OCI-LY7 (cell line): ENCODE measurements around the gene JAM3. TPM values are rescaled to one million over a fixed set of nuclear protein-coding genes. Genes with fewer than 3 reads are reported as not detected.

ENCODE experiments used
- BruUV-seq: library from RNA; stranded (reverse); fragments of 400-500 nt; replicated peaks from 2 replicates; lab custom pipeline; 2021; lab: Mats Ljungman, UMichigan
- CTCF ChIA-PET: fragments of 300-600 bp; sonication (Branson Sonifier 250); formaldehyde crosslinking; loops from one replicate; lab custom pipeline; 2022; ENCODE audit warnings: antibody characterized with exemption; ENCODE audit not compliant: unreplicated experiment; lab: Charles Lee
- POLR2A ChIA-PET: fragments of 300-600 bp; sonication (Branson Sonifier 250); formaldehyde crosslinking; loops from one replicate; lab custom pipeline; 2022; ENCODE audit warnings: antibody characterized with exemption; lab: Charles Lee
- DNase-seq: peaks from one replicate; pipeline ENCODE4 v3.0.0-alpha.2; 2015; ENCODE audit warnings: low spot score
- H2AFZ ChIP-seq: fragments of 200-600 bp; sonication (generic), shearing (Covaris generic); 2 replicates; pipeline ENCODE4 v1.6.1; 2014; ENCODE audit warnings: mild to moderate bottlenecking, antibody characterized with exemption, low read length, moderate library complexity
- H3K27ac ChIP-seq: fragments of 200-600 bp; sonication (generic); 2 replicates; pipeline ENCODE4 v1.5.1; 2014; ENCODE audit warnings: mixed run types, low read depth, mild to moderate bottlenecking, moderate library complexity, low read length, inconsistent platforms; ENCODE audit not compliant: poor library complexity, severe bottlenecking
- H3K36me3 ChIP-seq: fragments of 200-600 bp; sonication (generic); 2 replicates; pipeline ENCODE4 v1.6.1; 2014; ENCODE audit warnings: mild to moderate bottlenecking, antibody characterized with exemption, low read length, moderate library complexity, mixed read lengths; ENCODE audit not compliant: insufficient read depth
- H3K4me1 ChIP-seq: fragments of 200-600 bp; sonication (generic); 2 replicates; pipeline ENCODE4 v1.5.1; 2014; ENCODE audit warnings: mild to moderate bottlenecking, low read length; ENCODE audit not compliant: insufficient read depth, poor library complexity, severe bottlenecking
- H3K4me2 ChIP-seq: fragments of 200-600 bp; sonication (generic); 2 replicates; pipeline ENCODE4 v1.6.1; 2014; ENCODE audit warnings: mild to moderate bottlenecking, low read length
- H3K4me3 ChIP-seq: fragments of 200-600 bp; sonication (generic); 2 replicates; pipeline ENCODE4 v1.5.1; 2014; ENCODE audit warnings: mild to moderate bottlenecking, low read depth, low read length; ENCODE audit not compliant: poor library complexity, severe bottlenecking
- H3K79me2 ChIP-seq: fragments of 200-600 bp; sonication (generic); 2 replicates; pipeline ENCODE4 v1.6.1; 2016; ENCODE audit warnings: low read depth, mild to moderate bottlenecking, low read length, moderate library complexity, mixed read lengths; ENCODE audit not compliant: insufficient read depth
- H3K9me2 ChIP-seq: fragments of 200-600 bp; sonication (generic); 2 replicates; pipeline ENCODE4 v1.6.1; 2016; ENCODE audit warnings: mild to moderate bottlenecking, low read length, mixed read lengths; ENCODE audit not compliant: insufficient read depth
- H3K9me3 ChIP-seq: fragments of 200-600 bp; sonication (generic); 2 replicates; pipeline ENCODE4 v1.6.1; 2014; ENCODE audit warnings: mild to moderate bottlenecking, mixed run types, low read length, mixed read lengths
- H4K20me1 ChIP-seq: fragments of 200-600 bp; sonication (generic); 2 replicates; pipeline ENCODE4 v1.6.1; 2014; ENCODE audit warnings: mild to moderate bottlenecking, antibody characterized with exemption, low read length, moderate library complexity, mixed read lengths; ENCODE audit not compliant: insufficient read depth
- CTCF ChIP-seq: fragments of 200-600 bp; sonication (generic); conservative IDR thresholded peaks from 2 replicates; pipeline ENCODE4 v1.5.1; 2014; ENCODE audit warnings: mild to moderate bottlenecking, antibody characterized with exemption, low read length, moderate library complexity, mixed read lengths
- EZH2phosphoT487 ChIP-seq: fragments of 200-600 bp; sonication (generic); IDR thresholded peaks from 2 replicates; pipeline ENCODE4 v1.6.1; 2018; ENCODE audit warnings: low read depth, borderline replicate concordance, mild to moderate bottlenecking, mixed run types, antibody characterized with exemption, low read length, moderate library complexity, mixed read lengths
- intact Hi-C: fragments of 100-400 bp; cut with micrococcal nuclease; formaldehyde crosslinking; loops from one replicate; pipeline ENCODE4 v1.10.0; 2022; ENCODE audit not compliant: unreplicated experiment
- total RNA-seq, 2 experiments: library from RNA; depleted of rRNA in 1 of 2; stranded (reverse); fragments of >200 nt in 1 of 2; shearing (Covaris generic) in 1 of 2; gene quantifications; 2 replicates each; pipeline ENCODE4 v1.2.3, GENCODE V29; 2014 to 2022

The JAM3 gene
- total RNA-seq, 2 experiments from 2014 or later = not detected

- Histone ChIP-seq H3K79me2 (no peaks in the 10 kb centered on the region), H4K20me1 (no peaks in the 10 kb centered on the region), H3K4me3 (no peak overlapping the region), H3K27ac (no peak overlapping the region), H3K36me3 (no peaks in the 10 kb centered on the region), H3K9me3 (no peaks in the 10 kb centered on the region), H2AFZ (no peak overlapping the region), H3K4me1 (no peaks in the 10 kb centered on the region), H3K4me2 (no peak overlapping the region), H3K9me2 (no peaks in the 10 kb centered on the region)
- TF ChIP-seq EZH2phosphoT487 (no peak), CTCF (no peak)
- CTCF ChIA-PET = interaction anchor here (0.7 kb wide), 1 partner anchor 122 kb away, joined by 6 read pairs; no protein-coding TSS in a partner anchor
- BruUV-seq = no TSS peak
- intact Hi-C loops = no loop called here
- POLR2A ChIA-PET = no interaction called here
- no peak for DNase-seq
Observed at GRCh38 chr11:134045799-134046635, 22.9 kb upstream of the JAM3 start.

- Histone ChIP-seq H3K4me3 (no peak overlapping the region), H3K9me3 (no peaks in the 10 kb centered on the region), H3K36me3 (no peaks in the 10 kb centered on the region), H3K4me1 (no peaks in the 10 kb centered on the region), H3K79me2 (no peaks in the 10 kb centered on the region), H3K4me2 (no peak overlapping the region), H3K9me2 (no peaks in the 10 kb centered on the region), H4K20me1 (no peaks in the 10 kb centered on the region), H2AFZ (no peak overlapping the region), H3K27ac (no peak overlapping the region)
- TF ChIP-seq EZH2phosphoT487 (no peak), CTCF (no peak)
- no peak for DNase-seq
- ChIA-PET POLR2A (no interaction called here), CTCF (no interaction called here)
- BruUV-seq = no TSS peak
- intact Hi-C loops = no loop called here
Observed at GRCh38 chr11:134046681-134047449, 22.0 kb upstream of the JAM3 start.

- intact Hi-C loops = no loop called here
- Histone ChIP-seq H3K79me2 (no peaks in the 10 kb centered on the region), H3K36me3 (no peaks in the 10 kb centered on the region), H3K4me3 (no peak overlapping the region), H3K4me2 (no peak overlapping the region), H3K9me3 (no peaks in the 10 kb centered on the region), H4K20me1 (no peaks in the 10 kb centered on the region), H3K27ac (no peak overlapping the region), H3K9me2 (no peaks in the 10 kb centered on the region), H3K4me1 (no peaks in the 10 kb centered on the region), H2AFZ (no peak overlapping the region)
- ChIA-PET POLR2A (no interaction called here), CTCF (no interaction called here)
- DNase-seq = no peak
- TF ChIP-seq EZH2phosphoT487 (no peak), CTCF (no peak)
- no TSS peak for BruUV-seq
Observed at GRCh38 chr11:134047586-134047999, 21.3 kb upstream of the JAM3 start.
